ENCODE measurements around the gene IRF2BP1.

The IRF2BP1 gene

GRCh38 chr19:45917421-45918091 lies 31.6 kb upstream of the IRF2BP1 start:
- H3K27me3 ChIP-seq (replicated peaks; ENCODE audit: insufficient read depth, low read length): peaks cover 81% of the 10 kb centered on the region
- no peaks in the 10 kb centered on the region for H3K36me3 ChIP-seq (replicated peaks; ENCODE audit: insufficient read depth, low read length)
- no peaks in the 10 kb centered on the region for H3F3A ChIP-seq (ENCODE audit: insufficient read depth, low read length)
- no peaks in the 10 kb centered on the region for H4K20me1 ChIP-seq (ENCODE audit: insufficient read depth, low read length)
- no peak overlapping the region for H3K4me2 ChIP-seq (ENCODE audit: low read depth, low read length)
- H2AFZ ChIP-seq (ENCODE audit: low read length): no peak overlapping the region
- H3K9ac ChIP-seq (ENCODE audit: low read length): no peak overlapping the region
- H3K9me2 ChIP-seq (replicated peaks; ENCODE audit: insufficient read depth, low read length): no peaks in the 10 kb centered on the region
- DNase-seq: no peak
- no peaks in the 10 kb centered on the region; the same call in 1 of the 2 replicates for H3K4me1 ChIP-seq (ENCODE audit: low read length)
- no peaks in the 10 kb centered on the region for H3K79me2 ChIP-seq (ENCODE audit: low read length)
- TF ChIP-seq CTCF (IDR thresholded peaks at IDR 0.05; ENCODE audit: low read length): no peak
- TF ChIP-seq EZH2phosphoT487 (IDR thresholded peaks at IDR 0.05; ENCODE audit: low read length): no peak
- TF ChIP-seq EZH2 (optimal IDR thresholded peaks at IDR 0.05; ENCODE audit: low read depth, low read length): no peak
- no peaks in the 10 kb centered on the region for H3K9me3 ChIP-seq (replicated peaks; ENCODE audit: insufficient read depth, low read length)
- H3K27ac ChIP-seq (ENCODE audit: low read length): no peak overlapping the region
- H3K4me3 ChIP-seq (ENCODE audit: low read length): no peak overlapping the region

GRCh38 chr19:45913874-45914830 lies 28.2 kb upstream of the IRF2BP1 start, which contains the start of gene NANOS2:
Gene NANOS2 (minus strand): TSS chr19:45914778. CDS start chr19:45914693, 85 bp downstream.
- Histone ChIP-seq H3K79me2 (ENCODE audit: low read length) (no peaks in the 10 kb centered on the region), H3F3A (ENCODE audit: insufficient read depth, low read length) (no peaks in the 10 kb centered on the region), H3K9ac (ENCODE audit: low read length) (no peak within 1 kb of the TSS), H3K9me3 (replicated peaks; ENCODE audit: insufficient read depth, low read length) (no peaks in the 10 kb centered on the region), H2AFZ (ENCODE audit: low read length) (no peak within 1 kb of the TSS), H3K4me1 (ENCODE audit: low read length) (no peaks in the 10 kb centered on the region), H3K36me3 (replicated peaks; ENCODE audit: insufficient read depth, low read length) (no peaks in the 10 kb centered on the region), H4K20me1 (ENCODE audit: insufficient read depth, low read length) (no peaks in the 10 kb centered on the region), H3K4me2 (ENCODE audit: low read depth, low read length) (no peak within 1 kb of the TSS), H3K27ac (ENCODE audit: low read length) (no peak within 1 kb of the TSS), H3K27me3 (replicated peaks; ENCODE audit: insufficient read depth, low read length) (peaks cover 78% of the 10 kb centered on the region), H3K4me3 (ENCODE audit: low read length) (no peak within 1 kb of the TSS), H3K9me2 (replicated peaks; ENCODE audit: insufficient read depth, low read length) (no peaks in the 10 kb centered on the region)
- TF ChIP-seq EZH2 (optimal IDR thresholded peaks at IDR 0.05; ENCODE audit: low read depth, low read length) (no peak), EZH2phosphoT487 (IDR thresholded peaks at IDR 0.05; ENCODE audit: low read length) (no peak), CTCF (IDR thresholded peaks at IDR 0.05; ENCODE audit: low read length) (no peak)
- DNase-seq: no peak

- no peaks in the 10 kb centered on the region for H4K20me1 ChIP-seq (ENCODE audit: insufficient read depth, low read length)
- H3K36me3 ChIP-seq (replicated peaks; ENCODE audit: insufficient read depth, low read length): no peaks in the 10 kb centered on the region
- no peaks in the 10 kb centered on the region for H3K9me2 ChIP-seq (replicated peaks; ENCODE audit: insufficient read depth, low read length)
- no peak for DNase-seq
- H3K4me1 ChIP-seq (ENCODE audit: low read length): no peaks in the 10 kb centered on the region
- no peak overlapping the region for H2AFZ ChIP-seq (ENCODE audit: low read length)
- no peak overlapping the region for H3K4me2 ChIP-seq (ENCODE audit: low read depth, low read length)
- no peaks in the 10 kb centered on the region for H3K9me3 ChIP-seq (replicated peaks; ENCODE audit: insufficient read depth, low read length)
- no peaks in the 10 kb centered on the region for H3F3A ChIP-seq (ENCODE audit: insufficient read depth, low read length)
- no peak overlapping the region for H3K4me3 ChIP-seq (ENCODE audit: low read length)
- H3K27me3 ChIP-seq (replicated peaks; ENCODE audit: insufficient read depth, low read length): peaks cover 64% of the 10 kb centered on the region
- H3K79me2 ChIP-seq (ENCODE audit: low read length): no peaks in the 10 kb centered on the region
- no peak for TF ChIP-seq CTCF (IDR thresholded peaks at IDR 0.05; ENCODE audit: low read length)
- no peak for TF ChIP-seq EZH2phosphoT487 (IDR thresholded peaks at IDR 0.05; ENCODE audit: low read length)
- TF ChIP-seq EZH2 (optimal IDR thresholded peaks at IDR 0.05; ENCODE audit: low read depth, low read length): no peak
- no peak overlapping the region for H3K27ac ChIP-seq (ENCODE audit: low read length)
- no peak overlapping the region for H3K9ac ChIP-seq (ENCODE audit: low read length)
Observed at GRCh38 chr19:45911291-45911690, 25.4 kb upstream of the IRF2BP1 start.
